GDM1 (cell line): ENCODE data around the gene RPS6KA5.
A peak's percentile ranks its signal among the peaks of the same experiment; 100 is the strongest.
"Not testable (repeated sequence)": the region's sequence is repeated elsewhere in the genome, so short reads cannot be mapped to it uniquely, and the experiment has no call there.

Experiments used
- DNase-seq: peaks from one replicate; lab custom pipeline; 2025; lab: John Stamatoyannopoulos, UW

RPS6KA5 gene

GRCh38 chr14:90830931-90831701, 229.3 kb downstream of the RPS6KA5 start:
- no peak for DNase-seq

GRCh38 chr14:90829677-90830076, 230.8 kb downstream of the RPS6KA5 start:
- DNase-seq, result no peak

- DNase-seq, result no peak
These were observed 231.6 kb downstream of the RPS6KA5 start for GRCh38 chr14:90828642-90829487.

GRCh38 chr14:90827919-90828610, 232.4 kb downstream of the RPS6KA5 start:
- DNase-seq, result peak; percentile 90

- not testable (repeated sequence) for DNase-seq
These were observed 236.9 kb downstream of the RPS6KA5 start for GRCh38 chr14:90823542-90823941.

GRCh38 chr14:90820958-90821357, 239.5 kb downstream of the RPS6KA5 start:
- DNase-seq, result peak; percentile 50

GRCh38 chr14:90819734-90820393, 240.6 kb downstream of the RPS6KA5 start:
- no peak for DNase-seq

- no peak for DNase-seq
These were observed 241.7 kb downstream of the RPS6KA5 start for GRCh38 chr14:90818715-90819114.

- DNase-seq, result no peak
These were observed 243.6 kb downstream of the RPS6KA5 start for GRCh38 chr14:90816681-90817436.

- no peak for DNase-seq
These were observed 244.4 kb downstream of the RPS6KA5 start, which contains the start of gene TTC7B for GRCh38 chr14:90815822-90816662. TTC7B (minus strand) TSS chr14:90816430; CDS start chr14:90816295, 135 bp downstream.

- DNase-seq, result no peak
These were observed 244.9 kb downstream of the RPS6KA5 start for GRCh38 chr14:90815572-90815821.

- no peak for DNase-seq
These were observed 245.5 kb downstream of the RPS6KA5 start for GRCh38 chr14:90814806-90815571.

- no peak for DNase-seq
These were observed 247.0 kb downstream of the RPS6KA5 start for GRCh38 chr14:90813442-90813841.

GRCh38 chr14:90812109-90812508, 248.3 kb downstream of the RPS6KA5 start:
- DNase-seq, result no peak

GRCh38 chr14:90811641-90812040, 248.8 kb downstream of the RPS6KA5 start:
- DNase-seq, result no peak

- DNase-seq, result no peak
These were observed 249.6 kb downstream of the RPS6KA5 start for GRCh38 chr14:90810806-90811205.

GRCh38 chr14:90809530-90810312, 250.7 kb downstream of the RPS6KA5 start:
- no peak for DNase-seq

GRCh38 chr14:90808759-90809529, 251.5 kb downstream of the RPS6KA5 start:
- no peak for DNase-seq
